Karpas-422 (cell line): ENCODE measurements around the gene CKM. TPM values are rescaled to one million over a fixed set of nuclear protein-coding genes. Genes with fewer than 3 reads are reported as not detected.

Experiments
- DNase-seq: peaks from one replicate; pipeline ENCODE4 v3.0.0-alpha.2; 2015
- H2AFZ ChIP-seq: fragments of 200-600 bp; sonication (generic); 2 replicates; pipeline ENCODE4 v1.6.1; 2014; ENCODE audit warnings: antibody characterized with exemption, low read length, mixed read lengths
- H3K27ac ChIP-seq: fragments of 200-600 bp; sonication (generic); 2 replicates; pipeline ENCODE4 v1.5.1; 2014; ENCODE audit warnings: mild to moderate bottlenecking, low read length, moderate library complexity
- H3K27me3 ChIP-seq: fragments of 200-600 bp; sonication (generic); 2 replicates; pipeline ENCODE4 v1.6.1; 2014; ENCODE audit warnings: low read length, mixed read lengths
- H3K36me3 ChIP-seq: fragments of 200-600 bp; sonication (generic); 2 replicates; pipeline ENCODE4 v1.6.1; 2014; ENCODE audit warnings: low read length, mixed read lengths; ENCODE audit not compliant: insufficient read depth
- H3K4me1 ChIP-seq: fragments of 200-600 bp; sonication (generic); 2 replicates; pipeline ENCODE4 v1.6.1; 2014; ENCODE audit warnings: mild to moderate bottlenecking, low read length, mixed read lengths
- H3K4me2 ChIP-seq: fragments of 200-600 bp; sonication (generic); 2 replicates; pipeline ENCODE4 v1.6.1; 2014; ENCODE audit warnings: low read length, low read depth, mild to moderate bottlenecking; ENCODE audit not compliant: poor library complexity, severe bottlenecking
- H3K4me3 ChIP-seq: fragments of 200-600 bp; sonication (generic); 2 replicates; pipeline ENCODE4 v1.5.1; 2014; ENCODE audit warnings: mild to moderate bottlenecking, antibody characterized with exemption, low read length, mixed read lengths
- H3K79me2 ChIP-seq: fragments of 200-600 bp; sonication (generic); 2 replicates; pipeline ENCODE4 v1.6.1; 2014; ENCODE audit warnings: mild to moderate bottlenecking, low read length, mixed read lengths
- H3K9ac ChIP-seq: fragments of 200-600 bp; sonication (generic); 2 replicates; pipeline ENCODE4 v1.6.0; 2014; ENCODE audit warnings: low read length
- H3K9me2 ChIP-seq: fragments of 200-600 bp; sonication (generic), shearing (Covaris generic); replicated peaks from 2 replicates; pipeline ENCODE4 v1.6.0; 2014; ENCODE audit warnings: mild to moderate bottlenecking, low read length, moderate library complexity; ENCODE audit not compliant: insufficient read depth
- H3K9me3 ChIP-seq: fragments of 300-700, 200-600 bp; sonication (generic); 2 replicates; pipeline ENCODE4 v1.6.1; 2014; ENCODE audit warnings: low read length, mixed read lengths
- H4K20me1 ChIP-seq: fragments of 200-600 bp; sonication (generic); 2 replicates; pipeline ENCODE4 v1.6.1; 2014; ENCODE audit warnings: mild to moderate bottlenecking, antibody characterized with exemption, low read length, low read depth; ENCODE audit not compliant: insufficient read depth
- total RNA-seq: library from RNA; depleted of rRNA; stranded (reverse); fragments of >200 nt; shearing (Covaris generic); gene quantifications from 2 replicates; pipeline ENCODE4 v1.2.3, GENCODE V29; 2014; ENCODE audit warnings: low replicate concordance

The CKM gene
- total RNA-seq, 1 experiment from 2014 or later: not detected

GRCh38 chr19:45352062-45352461 is 29.4 kb upstream of the CKM start:
- DNase-seq: no peak
- Histone ChIP-seq H4K20me1 (0 out of 2 replicates have a peak, but pooled peaks cover 2% of the 10 kb centered on the region), H2AFZ (no peak overlapping the region), H3K36me3 (peaks cover 5% of the 10 kb centered on the region; the same call in 1 of the 2 replicates), H3K79me2 (no peaks in the 10 kb centered on the region), H3K9me2 (no peaks in the 10 kb centered on the region), H3K4me1 (no peaks in the 10 kb centered on the region), H3K27me3 (no peaks in the 10 kb centered on the region), H3K9me3 (no peaks in the 10 kb centered on the region), H3K4me3 (no peak overlapping the region), H3K27ac (no peak overlapping the region), H3K4me2 (no peak overlapping the region), H3K9ac (no peak overlapping the region)

- H4K20me1 ChIP-seq: 0 out of 2 replicates have a peak, but pooled peaks cover 2% of the 10 kb centered on the region
- no peaks in the 10 kb centered on the region for H3K4me1 ChIP-seq
- H3K27me3 ChIP-seq: no peaks in the 10 kb centered on the region
- no peak overlapping the region for H3K4me2 ChIP-seq
- peaks cover 5% of the 10 kb centered on the region; the same call in 1 of the 2 replicates for H3K36me3 ChIP-seq
- H3K79me2 ChIP-seq: no peaks in the 10 kb centered on the region
- no peak for DNase-seq
- H3K27ac ChIP-seq: no peak overlapping the region
- H3K9me3 ChIP-seq: no peaks in the 10 kb centered on the region
- H3K4me3 ChIP-seq: no peak overlapping the region
- H2AFZ ChIP-seq: no peak overlapping the region
- H3K9me2 ChIP-seq: no peaks in the 10 kb centered on the region
- no peak overlapping the region for H3K9ac ChIP-seq
Observed at GRCh38 chr19:45351401-45351952, 28.8 kb upstream of the CKM start.

- Histone ChIP-seq H3K9me2 (no peaks in the 10 kb centered on the region), H3K9me3 (no peaks in the 10 kb centered on the region), H2AFZ (no peak overlapping the region), H3K79me2 (no peaks in the 10 kb centered on the region), H3K4me3 (no peak overlapping the region), H3K4me2 (no peak overlapping the region), H4K20me1 (0 out of 2 replicates have a peak, but pooled peaks cover 2% of the 10 kb centered on the region), H3K27ac (no peak overlapping the region), H3K27me3 (no peaks in the 10 kb centered on the region), H3K9ac (no peak overlapping the region), H3K4me1 (no peaks in the 10 kb centered on the region), H3K36me3 (0 out of 2 replicates have a peak, but pooled peaks cover 2% of the 10 kb centered on the region)
- no peak for DNase-seq
Observed at GRCh38 chr19:45350477-45351058, 27.9 kb upstream of the CKM start.

GRCh38 chr19:45349430-45349941 is 26.8 kb upstream of the CKM start:
- H3K9me2 ChIP-seq: no peaks in the 10 kb centered on the region
- no peaks in the 10 kb centered on the region for H3K27me3 ChIP-seq
- H3K9ac ChIP-seq: no peak overlapping the region
- H3K79me2 ChIP-seq: no peaks in the 10 kb centered on the region
- no peak overlapping the region for H2AFZ ChIP-seq
- H3K9me3 ChIP-seq: no peaks in the 10 kb centered on the region
- H3K4me3 ChIP-seq: no peak overlapping the region
- H4K20me1 ChIP-seq: 0 out of 2 replicates have a peak, but pooled peaks cover 2% of the 10 kb centered on the region
- no peaks in the 10 kb centered on the region for H3K4me1 ChIP-seq
- no peak for DNase-seq
- H3K36me3 ChIP-seq: 0 out of 2 replicates have a peak, but pooled peaks cover 2% of the 10 kb centered on the region
- H3K27ac ChIP-seq: no peak overlapping the region
- no peak overlapping the region for H3K4me2 ChIP-seq

- DNase-seq: no peak
- no peak overlapping the region for H3K27ac ChIP-seq
- H3K27me3 ChIP-seq: no peaks in the 10 kb centered on the region
- H3K4me3 ChIP-seq: no peak overlapping the region
- no peaks in the 10 kb centered on the region for H3K9me3 ChIP-seq
- 0 out of 2 replicates have a peak, but pooled peaks cover 2% of the 10 kb centered on the region for H3K36me3 ChIP-seq
- no peak overlapping the region for H3K4me2 ChIP-seq
- no peaks in the 10 kb centered on the region for H3K4me1 ChIP-seq
- no peak overlapping the region for H2AFZ ChIP-seq
- no peaks in the 10 kb centered on the region for H3K79me2 ChIP-seq
- no peak overlapping the region for H3K9ac ChIP-seq
- 0 out of 2 replicates have a peak, but pooled peaks cover 2% of the 10 kb centered on the region for H4K20me1 ChIP-seq
- no peaks in the 10 kb centered on the region for H3K9me2 ChIP-seq
Observed at GRCh38 chr19:45349126-45349415, 26.4 kb upstream of the CKM start.

GRCh38 chr19:45348367-45349125 is 25.9 kb upstream of the CKM start:
- H3K27me3 ChIP-seq: no peaks in the 10 kb centered on the region
- H2AFZ ChIP-seq: no peak overlapping the region
- H3K27ac ChIP-seq: no peak overlapping the region
- H3K9me2 ChIP-seq: no peaks in the 10 kb centered on the region
- no peaks in the 10 kb centered on the region for H3K4me1 ChIP-seq
- H3K79me2 ChIP-seq: no peaks in the 10 kb centered on the region
- no peak overlapping the region for H3K4me3 ChIP-seq
- no peaks in the 10 kb centered on the region for H3K36me3 ChIP-seq
- DNase-seq: no peak
- 0 out of 2 replicates have a peak, but pooled peaks cover 2% of the 10 kb centered on the region for H4K20me1 ChIP-seq
- H3K9me3 ChIP-seq: no peaks in the 10 kb centered on the region
- H3K9ac ChIP-seq: no peak overlapping the region
- H3K4me2 ChIP-seq: no peak overlapping the region

GRCh38 chr19:45347570-45348366 is 25.1 kb upstream of the CKM start:
- no peak overlapping the region for H3K9ac ChIP-seq
- H3K79me2 ChIP-seq: no peaks in the 10 kb centered on the region
- no peaks in the 10 kb centered on the region for H3K36me3 ChIP-seq
- H2AFZ ChIP-seq: no peak overlapping the region
- H3K4me2 ChIP-seq: no peak overlapping the region
- no peak overlapping the region for H3K4me3 ChIP-seq
- H3K27ac ChIP-seq: no peak overlapping the region
- H4K20me1 ChIP-seq: 0 out of 2 replicates have a peak, but pooled peaks cover 2% of the 10 kb centered on the region
- no peak for DNase-seq
- H3K9me2 ChIP-seq: no peaks in the 10 kb centered on the region
- no peaks in the 10 kb centered on the region for H3K27me3 ChIP-seq
- no peaks in the 10 kb centered on the region for H3K9me3 ChIP-seq
- no peaks in the 10 kb centered on the region for H3K4me1 ChIP-seq
